PC-3 (cell line): Measurements from ENCODE around the gene ARHGAP26. TPM values are rescaled to one million over a fixed set of nuclear protein-coding genes. Genes with fewer than 3 reads are reported as not detected.

Experiments
- ATAC-seq: fragments of 200-7000 bp; cut with Tn5 transposase; 2 replicates; pipeline ENCODE4 v1.9.1; 2020; ENCODE audit warnings: mild to moderate bottlenecking, moderate library complexity
- BruUV-seq: library from RNA; stranded (reverse); fragments of 400-500 nt; replicated peaks from 2 replicates; lab custom pipeline; 2021; lab: Mats Ljungman, UMichigan
- CTCF ChIA-PET: fragments of 300-600 bp; sonication (Branson Sonifier 250); formaldehyde crosslinking; loops from one replicate; lab custom pipeline; 2022; ENCODE audit warnings: antibody characterized with exemption; lab: Charles Lee
- POLR2A ChIA-PET: fragments of 300-600 bp; sonication (Branson Sonifier 250); formaldehyde crosslinking; loops from one replicate; lab custom pipeline; 2022; ENCODE audit warnings: antibody characterized with exemption; ENCODE audit not compliant: unreplicated experiment; lab: Charles Lee
- DNase-seq: peaks from one replicate; pipeline ENCODE4 v3.0.0-alpha.2; 2015
- H2AFZ ChIP-seq: fragments of 300-600 bp; sonication (generic); 2 replicates; pipeline ENCODE4 v1.6.0; 2016; ENCODE audit warnings: antibody characterized with exemption, low read length
- H3F3A ChIP-seq: fragments of 300-600 bp; sonication (generic); one replicate; pipeline ENCODE4 v1.6.0; 2017; ENCODE audit warnings: antibody characterized with exemption, low read length, control low read depth, mild to moderate bottlenecking; ENCODE audit not compliant: unreplicated experiment
- H3K27ac ChIP-seq: fragments of 300-600 bp; sonication (generic); 2 replicates; pipeline ENCODE4 v1.5.1; 2016; ENCODE audit warnings: mild to moderate bottlenecking, low read length
- H3K27me3 ChIP-seq: fragments of 300-600 bp; sonication (generic); 2 replicates; pipeline ENCODE4 v1.6.1; 2016; ENCODE audit warnings: low read length, mixed read lengths
- H3K36me3 ChIP-seq: fragments of 300-600 bp; sonication (generic); 2 replicates; pipeline ENCODE4 v1.6.1; 2016; ENCODE audit warnings: low read depth, mixed run types, low read length, mixed read lengths
- H3K4me1 ChIP-seq: fragments of 300-600 bp; sonication (generic); 2 replicates; pipeline ENCODE4 v1.5.1; 2016; ENCODE audit warnings: low read length; ENCODE audit not compliant: insufficient read depth
- H3K4me2 ChIP-seq: fragments of 300-600 bp; sonication (generic); 2 replicates; pipeline ENCODE4 v1.6.0; 2016; ENCODE audit warnings: low read length
- H3K4me3 ChIP-seq: fragments of 300-600 bp; sonication (generic); 2 replicates; pipeline ENCODE4 v1.5.1; 2016; ENCODE audit warnings: mild to moderate bottlenecking, low read length, mixed read lengths
- H3K79me2 ChIP-seq: fragments of 300-600 bp; sonication (generic); 2 replicates; pipeline ENCODE4 v1.6.1; 2017; ENCODE audit warnings: low read length, mixed read lengths
- H3K9ac ChIP-seq: fragments of 300-600 bp; sonication (generic); 2 replicates; pipeline ENCODE4 v1.6.0; 2016; ENCODE audit warnings: mild to moderate bottlenecking, low read length
- H3K9me2 ChIP-seq: fragments of 300-600 bp; sonication (generic); replicated peaks from 2 replicates; pipeline ENCODE4 v1.6.1; 2016; ENCODE audit warnings: mixed run types, low read length, mixed read lengths
- H3K9me3 ChIP-seq: fragments of 300-600 bp; sonication (generic); 2 replicates; pipeline ENCODE4 v1.6.1; 2016; ENCODE audit warnings: low read length, mixed read lengths
- H4K20me1 ChIP-seq: fragments of 300-600 bp; sonication (generic); 2 replicates; pipeline ENCODE4 v1.6.1; 2016; ENCODE audit warnings: low read length, mixed read lengths
- CTCF ChIP-seq: fragments of 300-600 bp; sonication (generic); conservative IDR thresholded peaks from 2 replicates; pipeline ENCODE4 v1.5.1; 2017; ENCODE audit warnings: antibody characterized with exemption, low read depth, mild to moderate bottlenecking, low read length
- EZH2 ChIP-seq: fragments of 300-600 bp; sonication (generic); IDR thresholded peaks from one replicate; pipeline ENCODE4 v1.6.1; 2017; ENCODE audit warnings: antibody characterized with exemption, mild to moderate bottlenecking, low read length; ENCODE audit not compliant: unreplicated experiment
- EZH2phosphoT487 ChIP-seq: fragments of 300-600 bp; sonication (generic); IDR thresholded peaks from 2 replicates; pipeline ENCODE4 v1.6.1; 2018; ENCODE audit warnings: mild to moderate bottlenecking, antibody characterized with exemption, low read length, borderline replicate concordance
- intact Hi-C: fragments of 100-400 bp; cut with micrococcal nuclease; formaldehyde crosslinking; loops from 2 replicates; pipeline ENCODE4 v1.9.0; 2023
- total RNA-seq: library from RNA; depleted of rRNA; stranded (reverse); fragments of >200 nt; gene quantifications from 2 replicates; pipeline ENCODE4 v1.2.3, GENCODE V29; 2014

Gene ARHGAP26
- total RNA-seq, 1 experiment from 2014 or later = 11.7 TPM

- H3K27me3 ChIP-seq = no peaks in the 10 kb centered on the region
- intact Hi-C loops = no loop called here
- no TSS peak for BruUV-seq
- H3K9me2 ChIP-seq = no peaks in the 10 kb centered on the region
- H3K4me2 ChIP-seq = no peak overlapping the region
- H4K20me1 ChIP-seq = no peaks in the 10 kb centered on the region
- DNase-seq (no peak), ATAC-seq (no peak)
- H3K27ac ChIP-seq = no peak overlapping the region
- no peaks in the 10 kb centered on the region for H3K4me1 ChIP-seq
- POLR2A ChIA-PET = no interaction called here
- H3K9me3 ChIP-seq = no peaks in the 10 kb centered on the region
- no peak for TF ChIP-seq EZH2
- H3K4me3 ChIP-seq = no peak overlapping the region
- no peak overlapping the region for H3K9ac ChIP-seq
- H3K79me2 ChIP-seq = no peaks in the 10 kb centered on the region
- no peak overlapping the region for H2AFZ ChIP-seq
- H3K36me3 ChIP-seq = no peaks in the 10 kb centered on the region
- CTCF ChIA-PET = no interaction called here
- no peaks in the 10 kb centered on the region for H3F3A ChIP-seq
These were observed 350.9 kb downstream of the ARHGAP26 start for GRCh38 chr5:143121135-143121475.

- Histone ChIP-seq H3K27ac (no peak overlapping the region), H3K4me2 (no peak overlapping the region), H3K36me3 (no peaks in the 10 kb centered on the region), H4K20me1 (no peaks in the 10 kb centered on the region), H3K27me3 (no peaks in the 10 kb centered on the region), H3K9me2 (no peaks in the 10 kb centered on the region), H3K4me3 (no peak overlapping the region), H3K9me3 (no peaks in the 10 kb centered on the region), H3F3A (no peaks in the 10 kb centered on the region), H3K4me1 (no peaks in the 10 kb centered on the region), H3K9ac (no peak overlapping the region), H3K79me2 (no peaks in the 10 kb centered on the region), H2AFZ (no peak overlapping the region)
- intact Hi-C loops = no loop called here
- TF ChIP-seq EZH2phosphoT487 (no peak), CTCF (no peak), EZH2 (no peak)
- POLR2A ChIA-PET = no interaction called here
- DNase-seq (no peak), ATAC-seq (no peak)
- CTCF ChIA-PET = no interaction called here
- no TSS peak for BruUV-seq
These were observed 354.4 kb downstream of the ARHGAP26 start for GRCh38 chr5:143124593-143124992.

GRCh38 chr5:143126174-143127019 lies 356.2 kb downstream of the ARHGAP26 start:
- Histone ChIP-seq H3K36me3 (no peaks in the 10 kb centered on the region), H3K4me2 (no peak overlapping the region), H3K4me1 (peaks cover 9% of the 10 kb centered on the region; the same call in 1 of the 2 replicates), H3K27ac (no peak overlapping the region), H3K27me3 (no peaks in the 10 kb centered on the region), H3K79me2 (no peaks in the 10 kb centered on the region), H4K20me1 (no peaks in the 10 kb centered on the region), H3K9me3 (no peaks in the 10 kb centered on the region), H3F3A (no peaks in the 10 kb centered on the region), H3K4me3 (no peak overlapping the region), H3K9me2 (no peaks in the 10 kb centered on the region), H2AFZ (no peak overlapping the region), H3K9ac (no peak overlapping the region)
- DNase-seq (no peak), ATAC-seq (no peak)
- intact Hi-C loops = no loop called here
- no TSS peak for BruUV-seq
- no peak for TF ChIP-seq EZH2
- TF ChIP-seq EZH2phosphoT487 = no peak
- no peak for TF ChIP-seq CTCF
- POLR2A ChIA-PET = no interaction called here
- CTCF ChIA-PET = no interaction called here
